B cell (primary cell): Measurements from ENCODE around the gene TBC1D14. TPM values are rescaled to one million over a fixed set of nuclear protein-coding genes. Genes with fewer than 3 reads are reported as not detected.

ENCODE experiments used
- ATAC-seq: fragments of 200-7000 bp; cut with Tn5 transposase; one replicate; pipeline ENCODE4 v1.10.0; 2021; ENCODE audit warnings: low read depth, mild to moderate bottlenecking, moderate number of reproducible peaks, moderate library complexity
- CTCF ChIA-PET: fragments of 350-600 bp; sonication (Branson Sonifier 250); formaldehyde crosslinking; loops from one replicate; lab custom pipeline; 2021; ENCODE audit warnings: antibody characterized with exemption, inconsistent platforms; lab: Charles Lee
- POLR2A ChIA-PET: fragments of 350-600 bp; sonication (Branson Sonifier 250); formaldehyde crosslinking; loops from one replicate; lab custom pipeline; 2021; ENCODE audit warnings: antibody characterized with exemption; lab: Charles Lee
- DNase-seq: peaks from one replicate; pipeline ENCODE4 v3.0.0; 2013
- H2AFZ ChIP-seq: 2 replicates; pipeline ENCODE4 v1.6.1; 2012; ENCODE audit warnings: mild to moderate bottlenecking, low read depth, low read length; ENCODE audit not compliant: insufficient read depth, poor library complexity, severe bottlenecking
- H3K27ac ChIP-seq, 2 donors: 1 replicate in 1 of 2; 2 replicates in 1 of 2; pipeline ENCODE4 v1.5.1; 2012 to 2013; ENCODE audit warnings: low read length in 2 of 2, mild to moderate bottlenecking in 2 of 2, moderate library complexity in 1 of 2
- H3K27me3 ChIP-seq, 4 experiments: fragments of 200-600 bp in 1 of 4; sonication (generic) in 1 of 4; replicated peaks in 1 of 4; 1 replicate in 2 of 4; 2 replicates in 2 of 4; pipeline versions ENCODE4 v1.6.1 to v1.7.0; 2013 to 2016; ENCODE audit warnings: low read length in 3 of 4, mild to moderate bottlenecking in 2 of 4, mixed read lengths in 1 of 4, moderate library complexity in 1 of 4; ENCODE audit not compliant: insufficient read depth in 4 of 4, control insufficient read depth in 3 of 4; ENCODE audit errors: control extremely low read depth in 1 of 4
- H3K36me3 ChIP-seq, 2 experiments: replicated peaks in 1 of 2; 1 replicate in 1 of 2; 2 replicates in 1 of 2; pipeline versions ENCODE4 v1.6.1 to v1.7.1; 2013; ENCODE audit warnings: low read length in 1 of 2; ENCODE audit not compliant: insufficient read depth in 2 of 2, control insufficient read depth in 1 of 2; ENCODE audit errors: control extremely low read depth in 1 of 2, extremely low read depth in 1 of 2
- H3K4me1 ChIP-seq, 2 donors: fragments of 200-600 bp in 1 of 2; sonication (generic) in 1 of 2; 1 replicate in 1 of 2; 2 replicates in 1 of 2; pipeline versions ENCODE4 v1.5.1 to v1.6.1; 2013 to 2017; ENCODE audit warnings: low read length in 2 of 2; ENCODE audit not compliant: control insufficient read depth in 2 of 2, insufficient read depth in 2 of 2
- H3K4me2 ChIP-seq: replicated peaks from 2 replicates; pipeline ENCODE3; 2012; ENCODE audit warnings: mild to moderate bottlenecking, low read depth, low read length; ENCODE audit not compliant: poor library complexity, severe bottlenecking
- H3K4me3 ChIP-seq, 5 experiments: fragments of 200-600 bp in 1 of 5; sonication (generic) in 1 of 5; 1 replicate in 3 of 5; 2 replicates in 2 of 5; pipeline versions ENCODE4 v1.5.1 to v1.7.0; 2011 to 2016; ENCODE audit warnings: low read length in 4 of 5, mild to moderate bottlenecking in 4 of 5, low read depth in 2 of 5, control low read depth in 1 of 5, moderate library complexity in 1 of 5; ENCODE audit not compliant: insufficient read depth in 1 of 5; ENCODE audit errors: control extremely low read depth in 1 of 5, extremely low read depth in 1 of 5
- H3K79me2 ChIP-seq: fragments of 200-600 bp; sonication (generic); one replicate; pipeline ENCODE4 v1.6.0; 2016; ENCODE audit warnings: low read length; ENCODE audit not compliant: control insufficient read depth, insufficient read depth
- H3K9ac ChIP-seq: fragments of 200-600 bp; sonication (generic); 2 replicates; pipeline ENCODE4 v1.6.1; 2017; ENCODE audit warnings: mild to moderate bottlenecking, low read length, moderate library complexity
- H3K9me3 ChIP-seq, 3 donors: one replicate each; pipeline versions ENCODE4 v1.6.1 to v1.7.1; 2013; ENCODE audit warnings: low read length in 2 of 3; ENCODE audit not compliant: control insufficient read depth in 2 of 3, insufficient read depth in 1 of 3; ENCODE audit errors: control extremely low read depth in 1 of 3
- H4K20me1 ChIP-seq: 2 replicates; pipeline ENCODE4 v1.6.0; 2012; ENCODE audit warnings: mild to moderate bottlenecking, low read length; ENCODE audit not compliant: insufficient read depth, control insufficient read depth, poor library complexity, severe bottlenecking
- H3K27ac Mint-ChIP-seq: one replicate; pipeline ENCODE4 v1.8.0; 2021; ENCODE audit warnings: mixed read lengths
- H3K27me3 Mint-ChIP-seq: one replicate; pipeline ENCODE4 v1.8.0; 2021; ENCODE audit warnings: mixed read lengths
- H3K4me1 Mint-ChIP-seq: one replicate; pipeline ENCODE4 v1.8.0; 2021; ENCODE audit warnings: mixed read lengths
- H3K4me3 Mint-ChIP-seq: one replicate; pipeline ENCODE4 v1.8.0; 2021; ENCODE audit warnings: mixed read lengths
- H3K9me3 Mint-ChIP-seq: one replicate; pipeline ENCODE4 v1.8.0; 2022; ENCODE audit warnings: mixed read lengths; ENCODE audit not compliant: insufficient read depth
- EZH2 ChIP-seq: IDR thresholded peaks from 2 replicates; pipeline ENCODE4 v1.6.1; 2012; ENCODE audit warnings: borderline replicate concordance, low read depth, mild to moderate bottlenecking, moderate library complexity, low read length; ENCODE audit not compliant: insufficient read depth, poor library complexity, severe bottlenecking
- WGBS: methylation state at CpG from one replicate; pipeline ENCODE4 v1.1.5; 2013; ENCODE audit warnings: missing lambda C conversion rate; ENCODE audit not compliant: insufficient coverage; 5-methylcytosine and 5-hydroxymethylcytosine counted together
- intact Hi-C: fragments of 100-400 bp; cut with micrococcal nuclease; formaldehyde crosslinking; loops from one replicate; pipeline ENCODE4 v1.10.0; 2022
- polyA plus RNA-seq: library from polyadenylated mRNA; depleted of rRNA; stranded (reverse); fragments of >200 nt; gene quantifications from 2 replicates; pipeline ENCODE4 v1.2.3, GENCODE V29; 2012
- total RNA-seq, 2 donors: library from RNA; stranded (reverse); fragments of 120-200 nt in 1 of 2; gene quantifications; 1 replicate in 1 of 2; 2 replicates in 1 of 2; pipeline versions ENCODE4 v1.2.3 to v1.2.4, GENCODE V29; 2013 to 2022
- TF ChIP-seq, protein P1 (sequence below): fragments of 200-600 bp; IDR thresholded peaks from one replicate; pipeline ENCODE4 v1.8.0; 2022; ENCODE audit warnings: antibody characterized with exemption, mild to moderate bottlenecking

TBC1D14 gene
- total and polyA plus RNA-seq, 2 donors (not counting 1 experiment from before 2014, with no cell fraction given), result 21.9 to 42.0 TPM

DNA sequence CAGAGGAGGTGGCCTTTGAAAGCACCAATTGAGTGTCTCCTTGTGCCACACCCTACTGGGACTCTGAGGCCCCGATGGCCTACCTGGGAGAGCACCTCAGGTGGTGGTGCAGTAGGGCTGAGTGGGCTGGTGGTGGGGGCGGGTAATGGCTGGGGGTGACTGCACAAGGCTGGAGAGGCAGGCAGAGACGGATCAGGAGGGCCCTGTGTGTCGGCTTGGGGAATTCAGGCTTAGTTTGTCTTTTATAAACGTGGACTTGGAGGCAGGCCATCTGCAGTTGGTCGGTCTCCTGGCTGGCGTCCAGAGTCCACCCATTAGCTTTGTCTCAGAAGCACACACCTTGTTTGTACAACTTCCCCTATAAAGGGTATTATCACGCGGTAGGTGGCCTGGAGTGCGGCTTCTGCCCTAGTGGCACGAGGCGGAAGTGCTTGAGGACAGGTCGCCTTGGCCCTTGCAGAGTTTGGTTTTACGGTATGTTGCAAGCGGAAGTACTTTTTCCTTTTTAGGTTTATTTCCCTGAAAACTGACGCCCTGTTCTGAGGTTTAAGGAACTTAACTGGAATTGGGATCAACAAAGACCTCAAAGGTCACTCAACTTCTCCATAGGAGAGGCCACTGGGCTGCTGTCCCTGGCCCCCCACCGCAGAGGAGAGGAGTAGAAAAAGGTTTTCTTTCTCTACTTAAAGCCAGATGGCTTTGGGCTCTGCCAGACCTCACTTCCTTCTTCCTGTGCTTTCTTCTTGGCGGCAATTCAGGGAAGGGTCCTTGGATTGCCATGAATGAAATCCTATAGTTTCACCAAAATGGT lies 8.0 kb downstream of the TBC1D14 start:
- peak overlapping the region; percentile 17 for H3K9ac ChIP-seq

More for the DNA sequence above, 8.0 kb downstream of the TBC1D14 start:
- H3K4me1 ChIP-seq, result peaks cover 33 to 37% of the 10 kb centered on the region in 2 donors
- Mint-ChIP-seq H3K27me3 (no peaks in the 10 kb centered on the region), H3K9me3 (no peaks in the 10 kb centered on the region), H3K4me1 (peaks cover 39% of the 10 kb centered on the region), H3K4me3 (peak overlapping the region; percentile 72), H3K27ac (peak overlapping the region; percentile 88)
- no peak for TF ChIP-seq EZH2
- TF ChIP-seq, protein P1, sequence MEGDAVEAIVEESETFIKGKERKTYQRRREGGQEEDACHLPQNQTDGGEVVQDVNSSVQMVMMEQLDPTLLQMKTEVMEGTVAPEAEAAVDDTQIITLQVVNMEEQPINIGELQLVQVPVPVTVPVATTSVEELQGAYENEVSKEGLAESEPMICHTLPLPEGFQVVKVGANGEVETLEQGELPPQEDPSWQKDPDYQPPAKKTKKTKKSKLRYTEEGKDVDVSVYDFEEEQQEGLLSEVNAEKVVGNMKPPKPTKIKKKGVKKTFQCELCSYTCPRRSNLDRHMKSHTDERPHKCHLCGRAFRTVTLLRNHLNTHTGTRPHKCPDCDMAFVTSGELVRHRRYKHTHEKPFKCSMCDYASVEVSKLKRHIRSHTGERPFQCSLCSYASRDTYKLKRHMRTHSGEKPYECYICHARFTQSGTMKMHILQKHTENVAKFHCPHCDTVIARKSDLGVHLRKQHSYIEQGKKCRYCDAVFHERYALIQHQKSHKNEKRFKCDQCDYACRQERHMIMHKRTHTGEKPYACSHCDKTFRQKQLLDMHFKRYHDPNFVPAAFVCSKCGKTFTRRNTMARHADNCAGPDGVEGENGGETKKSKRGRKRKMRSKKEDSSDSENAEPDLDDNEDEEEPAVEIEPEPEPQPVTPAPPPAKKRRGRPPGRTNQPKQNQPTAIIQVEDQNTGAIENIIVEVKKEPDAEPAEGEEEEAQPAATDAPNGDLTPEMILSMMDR, result peak; percentile 77
- CTCF ChIA-PET, result interaction anchor here (0.9 to 1.6 kb wide), 8 partner anchors 9 to 151 kb away, joined by 3 to 9 read pairs (median 4); partner anchors contain the start of gene TBC1D14
- H4K20me1 ChIP-seq, result peaks cover 60% of the 10 kb centered on the region
- peak overlapping the region in 2 of 5 experiments; percentile 3 to 34 for H3K4me3 ChIP-seq
- ATAC-seq (peak; percentile 90), DNase-seq (peak; percentile 80)
- peak overlapping the region; percentile 44 to 55 for H3K27ac ChIP-seq
- peak overlapping the region; percentile 60 for H2AFZ ChIP-seq
- H3K36me3 ChIP-seq, result no peaks in the 10 kb centered on the region
- H3K79me2 ChIP-seq, result peaks cover 92% of the 10 kb centered on the region
- no peaks in the 10 kb centered on the region for H3K9me3 ChIP-seq
- POLR2A ChIA-PET, result interaction anchor here (0.9 kb wide), 1 partner anchor 34 kb away, joined by 3 read pairs; no protein-coding TSS in a partner anchor
- 42% methylated on average over 16 of the region's 18 CpGs for WGBS
- intact Hi-C loops, result loop anchor here (1.0 to 10.0 kb wide), 4 partner anchors 8 to 203 kb away; partner anchors contain the start of genes BLOC1S4, GRPEL1 and TBC1D14
- peak overlapping the region; percentile 64 for H3K4me2 ChIP-seq
- H3K27me3 ChIP-seq, result no peaks in the 10 kb centered on the region
